ENCODE results near the gene CSRNP3.

CSRNP3 gene, protein sequence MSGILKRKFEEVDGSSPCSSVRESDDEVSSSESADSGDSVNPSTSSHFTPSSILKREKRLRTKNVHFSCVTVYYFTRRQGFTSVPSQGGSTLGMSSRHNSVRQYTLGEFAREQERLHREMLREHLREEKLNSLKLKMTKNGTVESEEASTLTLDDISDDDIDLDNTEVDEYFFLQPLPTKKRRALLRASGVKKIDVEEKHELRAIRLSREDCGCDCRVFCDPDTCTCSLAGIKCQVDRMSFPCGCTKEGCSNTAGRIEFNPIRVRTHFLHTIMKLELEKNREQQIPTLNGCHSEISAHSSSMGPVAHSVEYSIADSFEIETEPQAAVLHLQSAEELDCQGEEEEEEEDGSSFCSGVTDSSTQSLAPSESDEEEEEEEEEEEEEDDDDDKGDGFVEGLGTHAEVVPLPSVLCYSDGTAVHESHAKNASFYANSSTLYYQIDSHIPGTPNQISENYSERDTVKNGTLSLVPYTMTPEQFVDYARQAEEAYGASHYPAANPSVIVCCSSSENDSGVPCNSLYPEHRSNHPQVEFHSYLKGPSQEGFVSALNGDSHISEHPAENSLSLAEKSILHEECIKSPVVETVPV

DNA sequence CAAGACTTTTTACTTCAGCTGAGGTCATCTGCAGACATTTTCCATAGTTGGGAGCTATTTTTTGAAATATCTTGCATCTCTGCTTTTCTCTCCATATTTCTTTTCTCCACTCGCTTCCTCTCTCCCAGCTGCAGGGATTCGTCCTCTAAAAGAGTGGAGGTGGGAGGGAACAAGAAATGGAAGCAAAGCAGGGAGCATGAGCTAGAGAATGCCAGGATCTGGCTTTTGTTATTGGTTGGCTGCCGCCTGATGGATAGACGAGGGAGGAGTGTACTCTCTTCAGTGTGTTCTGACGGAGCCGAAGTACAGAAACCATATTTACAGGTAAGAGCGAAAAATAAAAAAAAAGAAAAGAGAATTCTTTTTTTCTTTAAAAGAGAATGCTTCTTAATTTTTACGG is at the start of gene CSRNP3:
Gene CSRNP3 (plus strand): TSS at position 282 of the 400 bp plus-strand sequence. CDS start 125,368 bp downstream, outside the sequence.
- DNase-seq (ENCODE audit: low read depth in 2 of 2): no peak

DNA sequence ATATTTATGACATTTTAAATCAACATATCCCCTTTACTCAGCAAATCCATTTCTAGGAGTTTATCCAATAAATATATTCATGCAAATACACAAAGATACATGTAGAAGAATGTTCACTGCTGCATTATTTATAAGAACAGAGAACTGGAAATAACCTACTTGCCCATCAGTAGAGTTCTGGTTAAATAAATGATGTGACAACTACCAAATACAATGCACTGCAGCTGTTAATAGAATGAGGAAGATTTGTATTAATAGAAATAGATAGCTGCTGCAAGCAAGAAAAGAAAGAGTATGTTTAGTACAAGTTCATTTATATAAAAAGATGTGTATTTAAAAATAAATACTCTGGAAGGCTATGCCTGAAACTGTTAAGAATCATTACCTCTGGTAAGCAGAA is 49.3 kb upstream of the CSRNP3 start:
- DNase-seq (ENCODE audit: low read depth in 2 of 2): no peak

DNA sequence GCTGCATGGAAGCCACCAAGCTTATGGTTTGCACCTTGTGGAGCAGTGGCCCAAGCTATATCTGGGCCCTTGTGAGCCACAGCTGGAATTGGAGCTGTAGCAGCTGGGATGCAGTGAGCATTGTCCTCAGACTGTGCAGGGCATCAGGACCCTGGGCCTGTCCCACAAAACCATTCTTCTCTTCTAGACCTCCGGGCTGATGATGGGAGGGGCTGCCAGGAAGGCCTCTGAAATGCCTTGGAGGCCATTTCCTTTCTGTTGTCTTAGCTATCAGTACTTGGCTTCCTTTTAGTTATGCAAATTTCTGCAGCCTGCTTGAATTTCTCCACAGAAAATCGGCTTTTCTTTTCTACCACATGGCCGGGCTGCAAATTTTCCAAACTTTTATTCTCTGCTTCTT is 46.4 kb upstream of the CSRNP3 start:
- DNase-seq (ENCODE audit: low read depth in 2 of 2): no peak

GRCh38 chr2:165425556-165425955 is 43.9 kb upstream of the CSRNP3 start:
- no peak for DNase-seq (ENCODE audit: low read depth in 2 of 2)

- no peak for DNase-seq (ENCODE audit: low read depth in 2 of 2)
These were observed 41.8 kb upstream of the CSRNP3 start for GRCh38 chr2:165427686-165428085.

DNA sequence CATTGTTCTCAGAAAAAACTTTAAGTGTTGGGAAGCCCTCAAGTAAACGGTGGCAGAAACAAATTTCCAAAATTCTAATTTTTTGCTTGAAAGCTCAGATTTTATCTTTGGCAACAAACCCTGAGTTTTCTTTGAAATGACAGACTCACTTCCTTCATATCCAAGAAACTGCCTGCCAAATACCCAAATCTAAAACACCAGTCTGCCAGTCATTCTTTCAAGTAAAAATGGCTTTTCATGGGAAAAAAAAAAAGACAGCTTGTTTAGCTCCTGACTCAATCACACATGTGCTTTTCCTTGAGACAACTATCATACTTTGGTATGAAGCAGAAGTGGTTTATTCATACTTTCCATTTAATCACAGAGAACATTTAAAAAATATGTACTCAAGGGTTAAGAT is 40.6 kb upstream of the CSRNP3 start:
- no peak for DNase-seq (ENCODE audit: low read depth in 2 of 2)

DNA sequence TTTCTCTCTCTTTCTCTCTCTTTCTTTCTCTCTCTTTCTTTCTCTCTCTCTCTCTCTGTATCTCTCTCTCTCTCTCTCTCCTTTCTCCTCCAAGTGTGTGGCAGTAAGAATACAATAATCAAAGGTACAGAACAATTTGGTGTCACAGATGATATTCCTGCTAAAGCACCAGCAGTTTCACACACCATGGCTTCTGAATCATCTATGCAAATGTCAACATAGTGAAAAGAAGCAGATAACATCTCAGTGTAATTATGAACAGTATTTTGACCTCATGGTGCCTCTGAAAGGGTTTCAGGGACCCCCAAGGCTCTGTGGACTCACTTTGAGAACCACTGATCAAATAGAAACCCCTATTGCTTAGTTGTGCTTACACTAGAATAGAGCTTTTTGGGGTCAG is 38.5 kb upstream of the CSRNP3 start:
- no peak for DNase-seq (ENCODE audit: low read depth in 2 of 2)

GRCh38 chr2:165432234-165432966 is 37.1 kb upstream of the CSRNP3 start:
- DNase-seq (ENCODE audit: low read depth in 2 of 2): no peak

DNA sequence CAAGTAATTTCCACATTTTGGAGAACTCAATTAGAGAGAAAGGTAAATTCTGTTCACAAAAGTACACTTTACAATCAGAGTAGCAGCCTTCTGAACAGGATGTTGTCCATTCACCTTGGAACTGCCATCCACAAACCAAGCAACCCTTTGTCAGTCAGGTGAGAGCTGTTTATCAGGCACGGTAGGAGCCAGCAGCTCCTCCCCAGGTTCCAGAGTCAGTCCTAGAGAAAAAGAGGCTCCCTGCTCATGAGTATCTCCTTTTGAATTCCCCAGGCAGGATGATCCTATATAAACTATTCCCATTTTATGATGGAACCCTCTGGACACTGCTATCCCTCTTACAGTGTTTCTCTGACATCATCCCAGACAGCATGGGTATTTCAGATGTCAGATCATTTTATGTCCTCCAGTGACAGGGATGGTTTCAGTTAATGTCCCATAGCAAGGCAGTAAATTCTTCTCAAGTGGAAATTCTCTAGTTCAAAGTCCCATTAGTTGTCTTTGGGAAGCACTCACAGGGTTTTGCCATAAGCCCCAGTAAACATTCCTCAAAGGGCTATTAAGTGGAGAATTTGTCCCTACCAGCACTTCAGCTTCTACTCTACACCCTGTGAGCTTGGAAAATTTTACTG is 34.5 kb upstream of the CSRNP3 start:
- no peak for DNase-seq (ENCODE audit: low read depth in 2 of 2)

GRCh38 chr2:165435611-165436010 is 33.9 kb upstream of the CSRNP3 start:
- no peak for DNase-seq (ENCODE audit: low read depth in 2 of 2)

DNA sequence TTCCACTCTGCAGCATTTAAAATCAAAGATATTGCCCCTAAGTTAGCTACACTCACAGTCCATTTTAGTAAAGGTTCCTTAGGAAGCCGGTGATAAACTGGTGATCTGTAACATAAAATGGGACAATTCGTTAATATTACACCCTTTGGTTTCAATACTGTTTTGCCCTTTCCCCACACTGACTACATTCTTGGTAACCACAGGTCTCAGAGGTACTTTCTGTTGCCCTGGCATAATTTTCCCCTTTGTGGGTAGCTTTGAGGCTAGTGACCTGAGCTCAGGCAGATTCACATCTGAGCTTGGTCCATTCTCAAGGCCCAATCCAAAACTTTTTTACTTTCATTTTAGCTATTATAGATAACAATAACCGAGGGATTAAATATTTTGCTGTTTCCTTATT is 32.9 kb upstream of the CSRNP3 start:
- DNase-seq (ENCODE audit: low read depth in 2 of 2): no peak

- no peak for DNase-seq (ENCODE audit: low read depth in 2 of 2)
These were observed 29.1 kb upstream of the CSRNP3 start for GRCh38 chr2:165440367-165440766.

DNA sequence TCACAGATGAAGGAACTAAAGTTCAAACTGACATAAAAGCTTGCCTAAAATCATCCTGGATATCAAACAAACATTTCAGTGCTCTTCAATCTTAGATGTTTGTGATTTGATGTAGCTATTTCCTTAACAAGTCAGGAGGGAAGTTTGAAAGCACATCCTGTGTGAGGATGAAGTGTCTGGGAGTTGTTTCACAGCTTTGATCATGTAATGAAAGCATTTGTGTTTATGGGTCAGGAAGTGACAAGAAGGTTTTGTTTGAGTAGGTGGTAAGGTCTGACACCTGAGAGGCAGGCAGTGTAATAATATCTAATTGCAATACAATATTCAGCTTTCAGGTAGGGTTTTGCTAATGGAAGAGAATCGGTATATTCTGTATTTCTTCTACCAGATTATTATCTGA is 26.0 kb upstream of the CSRNP3 start:
- DNase-seq (ENCODE audit: low read depth in 2 of 2): no peak

DNA sequence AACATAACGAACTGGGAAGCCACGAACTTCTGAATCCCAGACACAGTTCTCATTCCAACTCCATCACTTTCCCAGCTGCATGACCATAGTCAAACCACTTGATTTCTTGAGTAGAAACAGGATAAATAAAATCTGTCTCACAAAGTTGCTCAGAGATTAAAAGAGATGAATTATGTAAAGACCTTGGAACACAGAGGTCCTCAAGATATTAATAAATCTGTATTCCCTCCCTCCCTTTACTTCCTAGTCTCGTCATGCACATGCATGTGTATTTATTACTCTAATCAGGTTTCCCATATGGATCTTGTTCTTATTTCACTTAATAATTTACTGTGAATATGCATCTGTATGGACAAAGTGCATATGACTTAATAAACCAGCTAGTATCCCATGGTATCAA is 21.1 kb upstream of the CSRNP3 start:
- no peak for DNase-seq (ENCODE audit: low read depth in 2 of 2)

- no peak for DNase-seq (ENCODE audit: low read depth in 2 of 2)
These were observed 19.3 kb upstream of the CSRNP3 start for GRCh38 chr2:165450156-165450555.

DNA sequence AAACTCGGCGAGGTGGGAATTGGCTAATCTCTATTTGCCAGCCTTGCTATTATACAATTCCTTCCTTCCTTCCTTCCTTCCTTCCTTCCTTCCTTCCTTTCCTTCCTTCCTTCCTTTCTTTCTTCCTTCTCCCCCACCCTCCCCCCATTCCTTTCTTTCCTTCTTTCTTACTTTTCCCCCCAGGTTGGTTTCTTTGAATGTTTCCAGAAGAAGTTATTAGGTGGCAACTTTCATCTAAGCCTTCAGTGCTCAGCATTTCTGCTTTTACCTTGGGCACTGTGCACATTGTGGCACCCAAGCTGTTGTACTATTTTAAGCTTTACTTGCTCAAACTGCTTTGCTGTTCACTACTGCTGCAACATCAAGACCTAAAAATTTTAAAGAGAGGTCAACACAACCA is 17.2 kb upstream of the CSRNP3 start:
- DNase-seq (ENCODE audit: low read depth in 2 of 2): no peak

GRCh38 chr2:165453561-165454094 is 15.9 kb upstream of the CSRNP3 start:
- no peak for DNase-seq (ENCODE audit: low read depth in 2 of 2)

DNA sequence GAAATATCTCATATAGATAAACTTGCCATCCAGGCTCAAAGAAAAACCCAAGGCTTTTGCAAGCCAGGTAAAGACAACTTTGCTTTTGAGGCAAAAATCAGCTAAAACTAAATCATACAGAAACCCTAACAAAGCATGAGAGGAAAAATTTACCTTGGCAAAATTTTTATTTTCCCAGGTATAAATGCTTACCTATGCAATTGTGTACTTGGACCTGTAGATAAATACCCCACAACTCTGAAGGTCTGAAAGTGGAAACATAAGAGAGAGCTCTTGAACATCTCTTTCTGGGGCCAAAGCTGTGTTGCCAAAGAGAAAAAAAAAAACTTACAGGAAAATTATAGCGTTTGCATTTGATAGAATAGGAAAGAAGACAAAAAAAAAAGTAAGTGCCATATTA is 14.6 kb upstream of the CSRNP3 start:
- no peak for DNase-seq (ENCODE audit: low read depth in 2 of 2)

GRCh38 chr2:165456027-165456426 is 13.5 kb upstream of the CSRNP3 start:
- no peak for DNase-seq (ENCODE audit: low read depth in 2 of 2)

- no peak for DNase-seq (ENCODE audit: low read depth in 2 of 2)
These were observed 7.1 kb upstream of the CSRNP3 start for GRCh38 chr2:165462443-165462842.

DNA sequence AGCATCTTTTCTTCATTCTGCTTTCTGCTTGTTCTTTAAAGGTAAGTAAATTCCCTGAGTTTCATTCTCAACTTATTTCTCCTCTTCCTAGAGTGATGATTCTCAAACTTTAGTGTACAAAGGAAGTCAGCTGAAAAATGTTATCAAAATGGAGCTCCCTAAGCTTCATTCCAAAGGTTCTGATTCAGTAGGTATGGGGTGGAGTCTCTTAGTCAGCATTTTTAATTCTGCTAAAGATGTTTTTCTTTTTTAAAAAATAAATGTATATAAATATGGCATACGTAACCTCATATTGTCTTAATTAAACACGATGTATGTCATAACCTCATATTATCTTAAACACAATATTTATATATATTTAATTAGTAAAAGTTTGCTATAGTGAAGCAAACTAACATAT is 3.1 kb upstream of the CSRNP3 start:
- DNase-seq (ENCODE audit: low read depth in 2 of 2): no peak

GRCh38 chr2:165467921-165468320 is 1.6 kb upstream of the CSRNP3 start:
- no peak for DNase-seq (ENCODE audit: low read depth in 2 of 2)

Measured in stimulated activated CD8-positive, alpha-beta memory T cell treated with anti-CD3 and anti-CD28 coated beads, Interleukin-2, amount 100 ng/mL, for 1 hour (primary cell).